Muscle of leg (tissue), 16 donors: ENCODE data around the gene SART1. TPM values are rescaled to one million over a fixed set of nuclear protein-coding genes. Genes with fewer than 3 reads are reported as not detected.

ENCODE experiments used
- DNase-seq: peaks from one replicate; pipeline ENCODE4 v3.0.0; 2013
- H3K27ac ChIP-seq: one replicate; pipeline ENCODE4 v1.5.1; 2013; ENCODE audit warnings: mild to moderate bottlenecking, low read length, control low read depth
- H3K27me3 ChIP-seq: one replicate; pipeline ENCODE4 v1.6.1; 2013; ENCODE audit warnings: low read length; ENCODE audit not compliant: control insufficient read depth, insufficient read depth
- H3K36me3 ChIP-seq: one replicate; pipeline ENCODE4 v1.6.1; 2013; ENCODE audit warnings: low read length; ENCODE audit not compliant: control insufficient read depth, insufficient read depth
- H3K4me1 ChIP-seq: one replicate; pipeline ENCODE4 v1.6.1; 2013; ENCODE audit warnings: low read length; ENCODE audit not compliant: control insufficient read depth, insufficient read depth
- H3K4me3 ChIP-seq: one replicate; pipeline ENCODE4 v1.5.1; 2013; ENCODE audit warnings: low read length, control low read depth
- H3K9me3 ChIP-seq: replicated peaks from 2 replicates; pipeline ENCODE4 v1.6.1; 2013; ENCODE audit warnings: low read depth, low read length; ENCODE audit not compliant: control insufficient read depth
- WGBS: methylation state at CpG from one replicate; pipeline ENCODE4 v1.1.5; 2013; ENCODE audit warnings: missing lambda C conversion rate; ENCODE audit not compliant: insufficient coverage; 5-methylcytosine and 5-hydroxymethylcytosine counted together
- long read RNA-seq, 11 donors: transcript quantifications; one replicate each; lab custom pipeline, GENCODE V29; 2026
- polyA plus RNA-seq, 8 donors: library from polyadenylated mRNA; unstranded; fragments of 120-200 nt; gene quantifications; one replicate each; pipeline versions ENCODE4 v1.2.1 to v1.2.3, GENCODE V29; 2013; ENCODE audit warnings: inconsistent platforms in 1 of 8, low replicate concordance in 1 of 8; ENCODE audit not compliant: insufficient read length in 8 of 8, insufficient read depth in 1 of 8
- total RNA-seq: library from RNA; stranded (reverse); fragments of 120-200 nt; gene quantifications from one replicate; pipeline ENCODE4 v1.2.4, GENCODE V29; 2013

Gene SART1, protein sequence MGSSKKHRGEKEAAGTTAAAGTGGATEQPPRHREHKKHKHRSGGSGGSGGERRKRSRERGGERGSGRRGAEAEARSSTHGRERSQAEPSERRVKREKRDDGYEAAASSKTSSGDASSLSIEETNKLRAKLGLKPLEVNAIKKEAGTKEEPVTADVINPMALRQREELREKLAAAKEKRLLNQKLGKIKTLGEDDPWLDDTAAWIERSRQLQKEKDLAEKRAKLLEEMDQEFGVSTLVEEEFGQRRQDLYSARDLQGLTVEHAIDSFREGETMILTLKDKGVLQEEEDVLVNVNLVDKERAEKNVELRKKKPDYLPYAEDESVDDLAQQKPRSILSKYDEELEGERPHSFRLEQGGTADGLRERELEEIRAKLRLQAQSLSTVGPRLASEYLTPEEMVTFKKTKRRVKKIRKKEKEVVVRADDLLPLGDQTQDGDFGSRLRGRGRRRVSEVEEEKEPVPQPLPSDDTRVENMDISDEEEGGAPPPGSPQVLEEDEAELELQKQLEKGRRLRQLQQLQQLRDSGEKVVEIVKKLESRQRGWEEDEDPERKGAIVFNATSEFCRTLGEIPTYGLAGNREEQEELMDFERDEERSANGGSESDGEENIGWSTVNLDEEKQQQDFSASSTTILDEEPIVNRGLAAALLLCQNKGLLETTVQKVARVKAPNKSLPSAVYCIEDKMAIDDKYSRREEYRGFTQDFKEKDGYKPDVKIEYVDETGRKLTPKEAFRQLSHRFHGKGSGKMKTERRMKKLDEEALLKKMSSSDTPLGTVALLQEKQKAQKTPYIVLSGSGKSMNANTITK
- total RNA-seq (27.6 TPM), polyA plus RNA-seq (10 to 100 TPM; 39.0 to 52.3 (median 42.9) TPM)
- long read RNA-seq, donor 1, partial matches to known transcripts = 0 of 1 reads
- long read RNA-seq, donor 1, other reads (novel, unspliced or antisense) = 0 of 1 reads
- long read RNA-seq, donor 2 = 0 reads
- long read RNA-seq, donor 3, transcript SART1-201 (20 exons, 3,293 nt) = major isoform, 11 of 12 reads
- long read RNA-seq, donor 3, partial matches to known transcripts = 0 of 12 reads
- long read RNA-seq, donor 3, other reads (novel, unspliced or antisense) = 0 of 12 reads
- long read RNA-seq, donor 4, transcript SART1-201 (20 exons, 3,293 nt) = major isoform, 6 of 6 reads
- long read RNA-seq, donor 4, partial matches to known transcripts = 0 of 6 reads
- long read RNA-seq, donor 4, other reads (novel, unspliced or antisense) = 0 of 6 reads
- long read RNA-seq, donor 5, transcript SART1-201 (20 exons, 3,293 nt) = major isoform, 10 of 11 reads
- long read RNA-seq, donor 5, partial matches to known transcripts = 0 of 11 reads
- long read RNA-seq, donor 5, other reads (novel, unspliced or antisense) = 0 of 11 reads
- long read RNA-seq, donor 6, transcript SART1-201 (20 exons, 3,293 nt) = major isoform, 9 of 9 reads
- long read RNA-seq, donor 6, partial matches to known transcripts = 0 of 9 reads
- long read RNA-seq, donor 6, other reads (novel, unspliced or antisense) = 0 of 9 reads
- long read RNA-seq, donor 7, partial matches to known transcripts = 0 of 3 reads
- long read RNA-seq, donor 7, other reads (novel, unspliced or antisense) = 0 of 3 reads
- long read RNA-seq, donor 8, partial matches to known transcripts = 0 of 5 reads
- long read RNA-seq, donor 8, other reads (novel, unspliced or antisense) = 0 of 5 reads
- long read RNA-seq, donor 9, partial matches to known transcripts = 0 of 1 reads
- long read RNA-seq, donor 9, other reads (novel, unspliced or antisense) = 0 of 1 reads
- long read RNA-seq, donor 10, partial matches to known transcripts = 0 of 1 reads
- long read RNA-seq, donor 10, other reads (novel, unspliced or antisense) = 0 of 1 reads
- long read RNA-seq, donor 11, partial matches to known transcripts = 0 of 3 reads
- long read RNA-seq, donor 11, other reads (novel, unspliced or antisense) = 0 of 3 reads

DNA sequence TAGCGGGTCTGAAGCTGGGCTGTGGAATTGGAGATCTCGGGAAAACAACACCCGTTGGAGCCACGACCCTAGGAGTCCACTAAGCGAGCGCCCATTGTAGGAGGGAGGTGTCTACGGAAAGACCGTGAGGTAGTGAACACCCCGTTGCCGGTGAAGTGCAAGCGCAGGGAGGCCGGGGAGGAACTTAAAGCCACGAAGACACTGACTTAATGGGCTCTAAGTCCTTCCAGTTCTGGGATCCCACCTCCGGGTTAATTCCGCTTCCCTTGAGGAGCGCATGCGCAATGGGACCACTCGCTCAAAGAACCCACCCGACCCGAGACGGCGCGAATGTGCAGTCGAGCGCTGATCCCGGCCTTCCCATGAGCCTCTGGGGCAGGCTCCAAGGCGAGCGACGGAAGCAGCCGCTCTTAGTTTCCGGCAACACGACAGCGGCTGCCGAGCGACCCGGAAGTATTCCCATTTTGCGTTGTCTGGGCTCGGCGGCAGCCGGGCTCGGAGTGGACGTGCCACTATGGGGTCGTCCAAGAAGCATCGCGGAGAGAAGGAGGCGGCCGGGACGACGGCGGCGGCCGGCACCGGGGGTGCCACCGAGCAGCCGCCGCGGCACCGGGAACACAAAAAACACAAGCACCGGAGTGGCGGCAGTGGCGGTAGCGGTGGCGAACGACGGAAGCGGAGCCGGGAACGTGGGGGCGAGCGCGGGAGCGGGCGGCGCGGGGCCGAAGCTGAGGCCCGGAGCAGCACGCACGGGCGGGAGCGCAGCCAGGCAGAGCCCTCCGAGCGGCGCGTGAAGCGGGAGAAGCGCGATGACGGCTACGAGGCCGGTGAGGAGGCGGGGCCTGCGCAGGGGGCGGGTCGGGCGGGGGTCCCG, at the start of gene SART1:
TSS of gene SART1 (plus strand) at position 468 of the 874 bp plus-strand sequence. CDS start at position 515, 47 bp downstream.
- Histone ChIP-seq H3K9me3 (no peaks in the 10 kb centered on the region), H3K4me1 (peaks cover 18% of the 10 kb centered on the region), H3K27me3 (no peaks in the 10 kb centered on the region), H3K4me3 (peak within 1 kb of the TSS; percentile 92), H3K36me3 (peaks cover 30% of the 10 kb centered on the region), H3K27ac (peak within 1 kb of the TSS; percentile 97)
- WGBS = under 1% methylated on average over 94 of the region's 97 CpGs
- peak; percentile 100 for DNase-seq

DNA sequence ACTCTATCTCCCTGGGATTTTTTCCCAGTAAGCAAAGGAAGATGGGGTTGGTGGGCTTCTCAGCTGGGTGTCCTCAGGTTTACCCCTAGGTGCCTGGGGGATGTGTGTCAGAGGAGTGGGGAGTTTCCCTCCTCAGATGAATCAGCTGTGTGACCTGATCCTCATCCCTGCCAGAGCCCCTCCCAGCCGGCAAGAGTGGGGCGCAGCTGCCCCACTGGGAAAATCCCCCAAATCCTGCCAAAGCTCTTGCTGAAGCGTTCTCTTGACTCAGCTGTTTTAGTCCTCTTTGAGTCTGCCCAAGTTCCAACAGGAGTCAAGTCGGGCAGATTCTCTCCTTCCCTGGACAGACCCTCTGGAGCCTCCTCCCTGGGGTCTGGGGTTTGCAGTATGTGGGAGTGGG, 48.7 kb upstream of the SART1 start:
- WGBS = 63% methylated on average over 3 of the region's 4 CpGs
- H3K4me1 ChIP-seq = peaks cover 44% of the 10 kb centered on the region

DNA sequence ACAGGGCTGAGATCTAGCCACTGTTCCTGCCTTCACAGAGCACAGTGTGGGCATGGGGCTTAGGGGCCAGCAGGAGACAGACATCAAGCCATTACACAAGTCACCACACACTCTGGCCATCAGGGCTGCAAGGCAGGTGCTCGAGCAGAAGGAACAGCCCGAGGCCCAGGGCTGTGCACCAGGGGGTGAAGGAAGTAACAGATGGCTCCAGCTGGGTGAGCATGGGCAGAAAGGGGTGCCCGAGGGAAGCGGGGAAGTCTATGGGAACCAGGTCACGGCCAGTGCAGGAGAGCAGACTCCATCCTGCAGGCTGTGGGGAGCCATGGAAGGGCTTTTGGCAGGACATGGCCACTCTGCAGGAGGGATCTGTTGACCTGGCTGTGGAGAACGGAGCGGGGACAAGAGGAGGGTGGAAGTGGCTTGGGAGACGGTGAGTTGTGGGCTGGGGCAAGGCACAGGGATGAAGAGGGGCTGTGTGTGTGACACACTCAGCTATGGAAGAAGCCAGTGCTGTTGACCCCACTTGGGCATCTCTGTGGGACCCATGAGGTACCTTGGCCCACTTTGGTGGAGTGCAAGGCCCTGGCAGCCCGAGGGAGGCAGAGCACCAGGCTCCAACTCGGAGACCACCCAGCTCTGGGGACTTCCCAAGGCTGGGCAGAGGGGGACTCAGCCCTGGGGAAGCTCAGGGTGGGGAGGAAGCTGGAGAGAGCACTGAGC, 46.3 kb upstream of the SART1 start:
- Histone ChIP-seq H3K9me3 (no peaks in the 10 kb centered on the region), H3K4me1 (peaks cover 54% of the 10 kb centered on the region), H3K27me3 (peaks cover 7% of the 10 kb centered on the region), H3K4me3 (no peak overlapping the region), H3K36me3 (peaks cover 14% of the 10 kb centered on the region), H3K27ac (no peak overlapping the region)
- 63% methylated on average over 9 of the region's 10 CpGs for WGBS
- no peak for DNase-seq

More for the DNA sequence above, 48.7 kb upstream of the SART1 start:
- Histone ChIP-seq H3K4me3 (no peak overlapping the region), H3K36me3 (peaks cover 12% of the 10 kb centered on the region), H3K9me3 (no peaks in the 10 kb centered on the region), H3K27me3 (peaks cover 22% of the 10 kb centered on the region), H3K27ac (no peak overlapping the region)
- peak; percentile 18 for DNase-seq

DNA sequence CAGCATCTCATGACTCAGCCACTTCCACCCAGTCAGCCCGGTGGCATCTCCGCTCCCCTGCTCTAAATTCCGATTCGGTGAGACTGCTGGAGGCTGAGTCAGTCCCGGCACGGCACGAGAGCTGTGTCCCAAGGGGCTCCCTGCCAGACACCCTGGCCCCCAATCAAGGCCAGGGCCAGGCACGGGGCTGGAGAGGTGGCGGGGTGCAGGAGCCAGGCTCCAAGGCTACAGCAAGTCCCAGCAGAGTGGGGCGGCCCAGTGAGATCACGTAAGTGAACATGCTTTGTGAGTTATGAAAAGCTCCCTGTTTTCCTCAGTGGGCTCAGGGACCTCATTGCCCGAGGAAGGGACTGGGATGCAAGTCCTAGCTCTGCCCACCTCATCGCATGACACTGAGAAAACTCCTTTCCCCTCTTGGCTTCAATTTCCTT, 45.7 kb upstream of the SART1 start:
- peak; percentile 42 for DNase-seq
- H3K4me3 ChIP-seq = no peak overlapping the region

DNA sequence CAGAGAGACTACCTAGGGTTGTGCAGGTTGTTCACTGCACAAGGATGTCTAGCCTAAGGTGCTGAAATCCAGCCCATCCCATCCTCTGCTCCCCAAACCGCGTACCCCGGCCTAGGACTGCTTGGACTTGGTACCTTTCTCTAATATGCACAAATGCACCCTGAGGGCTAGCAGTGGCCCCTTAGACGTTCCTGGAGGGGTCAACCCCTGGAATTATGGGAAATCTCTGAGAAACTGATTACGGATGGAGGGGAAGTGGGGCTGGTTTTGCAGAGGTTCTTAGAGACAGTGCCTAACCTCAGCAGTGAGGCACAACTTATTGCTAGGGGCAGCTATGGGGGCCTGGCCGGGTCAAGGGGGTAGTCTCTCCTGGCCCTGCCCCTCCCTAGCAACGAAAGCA, 45.1 kb upstream of the SART1 start:
- Histone ChIP-seq H3K4me3 (no peak overlapping the region), H3K4me1 (peaks cover 60% of the 10 kb centered on the region), H3K36me3 (peaks cover 21% of the 10 kb centered on the region), H3K27ac (no peak overlapping the region), H3K27me3 (peaks cover 4% of the 10 kb centered on the region), H3K9me3 (no peaks in the 10 kb centered on the region)
- WGBS = 40% methylated on average over 2 of the region's 7 CpGs
- DNase-seq = no peak

More for the DNA sequence above, 45.7 kb upstream of the SART1 start:
- Histone ChIP-seq H3K4me1 (peaks cover 59% of the 10 kb centered on the region), H3K27ac (peak overlapping the region; percentile 21), H3K27me3 (peaks cover 4% of the 10 kb centered on the region), H3K9me3 (no peaks in the 10 kb centered on the region), H3K36me3 (peaks cover 18% of the 10 kb centered on the region)
- WGBS = 47% methylated on average over 7 of the region's 13 CpGs

DNA sequence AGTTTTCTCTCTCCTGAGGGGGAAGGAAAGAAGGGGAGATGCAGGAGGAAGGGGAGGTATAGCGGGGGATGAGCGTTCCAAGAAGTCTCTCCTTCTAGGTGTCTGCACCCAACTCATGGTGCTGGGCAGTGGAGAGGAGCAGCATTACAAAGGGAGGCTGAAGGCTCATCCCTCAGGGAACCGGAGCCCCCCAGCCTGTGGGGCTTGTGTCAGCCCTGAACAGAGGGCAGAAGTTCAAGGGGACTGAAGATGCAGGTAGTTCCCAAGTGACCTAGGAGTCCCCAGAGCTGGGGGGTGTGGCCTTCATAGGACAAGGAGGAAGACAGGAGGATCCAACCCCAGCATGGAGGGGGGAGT, 44.5 kb upstream of the SART1 start:
- Histone ChIP-seq H3K4me1 (peaks cover 53% of the 10 kb centered on the region), H3K4me3 (no peak overlapping the region), H3K9me3 (no peaks in the 10 kb centered on the region), H3K27me3 (no peaks in the 10 kb centered on the region), H3K36me3 (peaks cover 24% of the 10 kb centered on the region), H3K27ac (no peak overlapping the region)
- peak; percentile 25 for DNase-seq
- 83% methylated on average over 3 of the region's 3 CpGs for WGBS

DNA sequence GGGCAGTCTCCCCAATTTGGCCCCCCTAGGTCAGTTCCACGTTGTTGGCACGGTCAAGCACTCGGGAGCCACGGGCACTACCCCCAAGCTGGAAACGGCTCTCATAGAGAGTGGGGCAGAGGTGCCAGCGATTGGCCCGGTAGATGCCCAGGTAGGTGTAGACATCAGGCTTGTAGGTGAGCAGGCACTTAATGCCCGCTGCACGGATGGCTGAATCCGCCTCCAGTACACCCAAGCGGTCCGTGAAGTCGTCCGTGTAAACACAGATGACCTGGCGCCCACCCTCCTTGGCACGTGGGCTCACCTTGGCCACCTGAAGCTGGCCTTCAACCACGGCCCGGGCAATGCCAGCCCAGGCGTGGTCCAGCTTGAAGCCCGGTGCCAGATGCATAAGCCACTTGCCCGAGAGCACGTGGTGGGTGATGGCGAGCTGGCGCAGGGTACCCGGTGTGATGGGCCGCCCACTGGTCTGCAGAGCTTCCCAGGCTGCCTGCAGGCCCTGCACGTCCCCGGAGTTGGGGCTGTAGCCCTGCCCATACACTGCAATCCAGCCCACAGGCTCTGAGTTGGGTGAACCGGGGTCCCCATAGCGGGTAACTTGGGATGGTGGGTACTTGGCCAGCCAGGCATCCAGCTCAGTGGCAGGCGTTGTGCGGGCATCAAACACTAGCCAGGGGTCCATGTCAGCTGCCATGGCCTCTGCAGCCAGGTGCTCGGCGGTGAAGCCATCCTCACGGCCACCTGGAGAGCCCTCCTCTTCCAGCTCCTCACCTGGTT, 43.9 kb upstream of the SART1 start:
- H3K4me3 ChIP-seq = peak overlapping the region; percentile 100
- peaks cover 30% of the 10 kb centered on the region for H3K36me3 ChIP-seq
- peaks cover 51% of the 10 kb centered on the region for H3K4me1 ChIP-seq
- 85% methylated on average over 32 of the region's 35 CpGs for WGBS
- peak overlapping the region; percentile 86 for H3K27ac ChIP-seq
- no peaks in the 10 kb centered on the region for H3K9me3 ChIP-seq
- peak; percentile 18 for DNase-seq
- H3K27me3 ChIP-seq = no peaks in the 10 kb centered on the region
